IMR-90 (cell line): Measurements from ENCODE around the gene FBXO31. TPM values are rescaled to one million over a fixed set of nuclear protein-coding genes. Genes with fewer than 3 reads are reported as not detected.

Source experiments
- ATAC-seq: fragments of 200-7000 bp; cut with Tn5 transposase; 2 replicates; pipeline ENCODE4 v1.9.1; 2020; ENCODE audit warnings: low read depth, mild to moderate bottlenecking, moderate library complexity
- BruUV-seq: library from RNA; stranded (reverse); fragments of 400-500 nt; replicated peaks from 2 replicates; lab custom pipeline; 2021; lab: Mats Ljungman, UMichigan
- CTCF ChIA-PET: fragments of 300-600 bp; formaldehyde crosslinking; extraction: SDS; loops from one replicate; lab custom pipeline; 2021; ENCODE audit warnings: antibody characterized with exemption; lab: Yijun Ruan, JAX
- POLR2A ChIA-PET: fragments of 300-600 bp; sonication (Branson Sonifier 250); formaldehyde crosslinking; loops from one replicate; lab custom pipeline; 2022; ENCODE audit warnings: antibody characterized with exemption; ENCODE audit not compliant: unreplicated experiment; lab: Charles Lee
- DNase-seq: peaks from one replicate; pipeline ENCODE4 v3.0.0; 2013
- H2AFZ ChIP-seq: replicated peaks from 2 replicates; pipeline ENCODE3; 2013; ENCODE audit warnings: low read length, mild to moderate bottlenecking; ENCODE audit not compliant: poor library complexity
- H2AK5ac ChIP-seq: 2 replicates; pipeline ENCODE4 v1.6.1; 2013; ENCODE audit warnings: low read depth, low read length, inconsistent platforms
- H2AK9ac ChIP-seq: replicated peaks from 2 replicates; pipeline ENCODE3; 2013; ENCODE audit warnings: mild to moderate bottlenecking, low read depth, low read length, moderate library complexity; ENCODE audit not compliant: poor library complexity
- H2BK120ac ChIP-seq: 2 replicates; pipeline ENCODE4 v1.6.1; 2013; ENCODE audit warnings: low read depth, low read length, inconsistent platforms
- H2BK15ac ChIP-seq: 3 replicates; pipeline ENCODE4 v1.6.1; 2013; ENCODE audit warnings: low read depth, low read length, inconsistent platforms
- H2BK20ac ChIP-seq: 2 replicates; pipeline ENCODE4 v1.6.1; 2013; ENCODE audit warnings: low read depth, mild to moderate bottlenecking, inconsistent platforms, low read length, moderate library complexity
- H2BK5ac ChIP-seq: 2 replicates; pipeline ENCODE4 v1.6.1; 2013; ENCODE audit warnings: mild to moderate bottlenecking, low read depth, low read length, inconsistent platforms; ENCODE audit not compliant: poor library complexity, severe bottlenecking
- H3K14ac ChIP-seq: replicated peaks from 2 replicates; pipeline ENCODE4 v1.6.1; 2013; ENCODE audit warnings: low read depth, low read length, inconsistent platforms
- H3K18ac ChIP-seq: 2 replicates; pipeline ENCODE4 v1.6.1; 2013; ENCODE audit warnings: low read depth, low read length, control low read depth
- H3K23ac ChIP-seq: 2 replicates; pipeline ENCODE4 v1.6.1; 2013; ENCODE audit warnings: low read depth, low read length, inconsistent platforms
- H3K27ac ChIP-seq: 2 replicates; pipeline ENCODE4 v1.5.1; 2013; ENCODE audit warnings: mild to moderate bottlenecking, control low read depth, low read length; ENCODE audit not compliant: insufficient read depth
- H3K27me3 ChIP-seq: 2 replicates; pipeline ENCODE4 v1.6.1; 2013; ENCODE audit warnings: low read length; ENCODE audit not compliant: control insufficient read depth, insufficient read depth
- H3K36me3 ChIP-seq: 2 replicates; pipeline ENCODE4 v1.6.1; 2013; ENCODE audit warnings: low read length, mixed read lengths; ENCODE audit not compliant: control insufficient read depth, insufficient read depth
- H3K4ac ChIP-seq: 2 replicates; pipeline ENCODE4 v1.6.1; 2013; ENCODE audit warnings: low read depth, low read length, inconsistent platforms
- H3K4me1 ChIP-seq: 2 replicates; pipeline ENCODE4 v1.6.1; 2013; ENCODE audit warnings: low read length, mixed read lengths; ENCODE audit not compliant: control insufficient read depth, insufficient read depth
- H3K4me2 ChIP-seq: 2 replicates; pipeline ENCODE4 v1.6.1; 2013; ENCODE audit warnings: low read depth, mild to moderate bottlenecking, control low read depth, low read length, moderate library complexity
- H3K4me3 ChIP-seq: 2 replicates; pipeline ENCODE4 v1.5.1; 2013; ENCODE audit warnings: low read depth, mild to moderate bottlenecking, control low read depth, low read length, moderate library complexity; ENCODE audit not compliant: insufficient read depth
- H3K56ac ChIP-seq: 2 replicates; pipeline ENCODE4 v1.6.1; 2013; ENCODE audit warnings: low read length, inconsistent platforms; ENCODE audit not compliant: insufficient read depth; ENCODE audit errors: extremely low read depth
- H3K79me1 ChIP-seq, 2 experiments: 2 replicates each; pipeline ENCODE4 v1.6.1; 2013; ENCODE audit warnings: low read length in 2 of 2, inconsistent platforms in 1 of 2, low read depth in 1 of 2
- H3K9ac ChIP-seq: 2 replicates; pipeline ENCODE4 v1.6.1; 2013; ENCODE audit warnings: low read depth, low read length, control low read depth
- H3K9me1 ChIP-seq: 2 replicates; pipeline ENCODE4 v1.6.1; 2013; ENCODE audit warnings: low read length, inconsistent platforms; ENCODE audit not compliant: insufficient read depth
- H3K9me3 ChIP-seq: 2 replicates; pipeline ENCODE4 v1.6.1; 2013; ENCODE audit warnings: low read length; ENCODE audit not compliant: control insufficient read depth, insufficient read depth
- H4K20me1 ChIP-seq: 2 replicates; pipeline ENCODE4 v1.6.1; 2013; ENCODE audit warnings: low read length, inconsistent platforms; ENCODE audit not compliant: insufficient read depth
- H4K5ac ChIP-seq: 2 replicates; pipeline ENCODE4 v1.6.1; 2013; ENCODE audit warnings: mild to moderate bottlenecking, low read depth, low read length, control low read depth
- H4K8ac ChIP-seq, 2 experiments: 2 replicates each; pipeline ENCODE4 v1.6.1; 2013; ENCODE audit warnings: low read depth in 2 of 2, low read length in 2 of 2, control low read depth in 1 of 2, inconsistent platforms in 1 of 2
- H4K91ac ChIP-seq: 2 replicates; pipeline ENCODE4 v1.6.1; 2013; ENCODE audit warnings: low read depth, low read length, inconsistent platforms; ENCODE audit not compliant: insufficient read depth
- BHLHE40 ChIP-seq: fragments of 150-350 bp; IDR thresholded peaks from 2 replicates; pipeline ENCODE4 v1.6.1; 2016; ENCODE audit warnings: mild to moderate bottlenecking, low read depth, low read length
- CHD1 ChIP-seq: IDR thresholded peaks from 2 replicates; pipeline ENCODE4 v1.6.1; 2012; ENCODE audit warnings: low read depth, low read length, improper control_type of control experiment
- CTCF ChIP-seq: conservative IDR thresholded peaks from 2 replicates; pipeline ENCODE4 v1.5.1; 2012; ENCODE audit warnings: mild to moderate bottlenecking, low read depth, low read length, improper control_type of control experiment
- ELK1 ChIP-seq: fragments of 150-350 bp; IDR thresholded peaks from 2 replicates; pipeline ENCODE4 v1.6.1; 2016; ENCODE audit warnings: low read depth, mild to moderate bottlenecking, low read length, moderate library complexity, borderline replicate concordance
- MXI1 ChIP-seq: IDR thresholded peaks from 2 replicates; pipeline ENCODE4 v1.6.1; 2012; ENCODE audit warnings: low read depth, mild to moderate bottlenecking, low read length, moderate library complexity, borderline replicate concordance
- RCOR1 ChIP-seq: IDR thresholded peaks from 2 replicates; pipeline ENCODE4 v1.6.1; 2012; ENCODE audit warnings: mild to moderate bottlenecking, low read length, improper control_type of control experiment; ENCODE audit not compliant: insufficient replicate concordance
- RFX5 ChIP-seq: IDR thresholded peaks from 2 replicates; pipeline ENCODE4 v1.8.0; 2012; ENCODE audit warnings: low read depth, mild to moderate bottlenecking, low read length, moderate library complexity
- WGBS, 2 experiments: methylation state at CpG; one replicate each; pipeline versions ENCODE4 v1.1.5 to v1.1.7; 2013; ENCODE audit warnings: missing lambda C conversion rate in 2 of 2; ENCODE audit not compliant: insufficient read length in 1 of 2; ENCODE audit errors: extremely low coverage in 2 of 2; 5-methylcytosine and 5-hydroxymethylcytosine counted together
- dilution Hi-C: fragments of 300-500 bp; cut with HindIII; formaldehyde crosslinking; loops from one replicate; pipeline ENCODE4 v1.14.3; 2018; ENCODE audit warnings: low sequenced_read_pairs; ENCODE audit not compliant: unreplicated experiment
- in situ Hi-C: fragments of 300-500 bp; cut with MboI; formaldehyde crosslinking; loops from 3 replicates; pipeline ENCODE4 v1.14.3; 2019; ENCODE audit warnings: low sequenced_read_pairs, inconsistent platforms, mixed read lengths
- intact Hi-C: fragments of 100-400 bp; cut with micrococcal nuclease; formaldehyde crosslinking; loops from 2 replicates; pipeline ENCODE4 v1.10.0; 2022
- polyA plus RNA-seq, 3 experiments: library from polyadenylated mRNA; depleted of rRNA; stranded (reverse); fragments of >200 nt; gene quantifications; 2 replicates each; pipeline ENCODE4 v1.2.3, GENCODE V29; 2012; ENCODE audit warnings: low replicate concordance in 1 of 3
- total RNA-seq: library from RNA; depleted of rRNA; stranded (reverse); fragments of >200 nt; gene quantifications from 2 replicates; pipeline ENCODE4 v1.2.3, GENCODE V29; 2012

Gene FBXO31
- total and polyA plus RNA-seq, 2 of the 4 experiments (the other 2 are of a cell fraction), result 10.4 to 16.9 TPM

GRCh38 chr16:87308826-87309225, 74.8 kb downstream of the FBXO31 start:
- Histone ChIP-seq H3K27me3 (no peaks in the 10 kb centered on the region), H4K5ac (no peak overlapping the region), H3K18ac (no peak overlapping the region), H2BK5ac (no peak overlapping the region), H4K91ac (no peak overlapping the region), H3K4me1 (no peaks in the 10 kb centered on the region), H3K27ac (no peak overlapping the region), H3K79me1 (no peaks in the 10 kb centered on the region), H3K4me2 (no peak overlapping the region), H2BK15ac (no peak overlapping the region), H2BK120ac (no peak overlapping the region), H3K36me3 (no peaks in the 10 kb centered on the region), H3K4me3 (no peak overlapping the region), H2BK20ac (no peak overlapping the region), H3K4ac (no peak overlapping the region), H3K23ac (no peak overlapping the region), H2AFZ (no peak overlapping the region), H2AK5ac (no peak overlapping the region), H3K56ac (no peak overlapping the region), H2AK9ac (no peak overlapping the region), H3K9ac (no peak overlapping the region), H3K9me1 (no peaks in the 10 kb centered on the region), H4K8ac (no peak overlapping the region), H3K9me3 (peaks cover 6% of the 10 kb centered on the region), H4K20me1 (no peaks in the 10 kb centered on the region), H3K14ac (no peak overlapping the region)
- ATAC-seq (no peak), DNase-seq (no peak)
- intact Hi-C loops (no loop called here), dilution Hi-C loops (no loop called here), in situ Hi-C loops (no loop called here)
- no TSS peak for BruUV-seq
- TF ChIP-seq RFX5 (no peak), CTCF (no peak), MXI1 (no peak), ELK1 (no peak), RCOR1 (no peak), CHD1 (no peak), BHLHE40 (no peak)
- no CpG with 5 or more reads among the region's 4 CpGs for WGBS, 2 experiments
- CTCF ChIA-PET, result no interaction called here
- POLR2A ChIA-PET, result no interaction called here
